Stimulated activated CD4-positive, alpha-beta T cell treated with anti-CD3 and anti-CD28 coated beads, Interleukin-2, amount 100 ng/mL, for 48 hours (primary cell): ENCODE measurements around the gene ERVH48-1.
A peak's percentile ranks its signal among the peaks of the same experiment; 100 is the strongest.
"Not testable (repeated sequence)": the region's sequence is repeated elsewhere in the genome, so short reads cannot be mapped to it uniquely, and the experiment has no call there.

ENCODE experiments used
- DNase-seq, 2 donors: peaks; one replicate each; pipeline ENCODE4 v3.0.0-alpha.2; 2020

Gene ERVH48-1

DNA sequence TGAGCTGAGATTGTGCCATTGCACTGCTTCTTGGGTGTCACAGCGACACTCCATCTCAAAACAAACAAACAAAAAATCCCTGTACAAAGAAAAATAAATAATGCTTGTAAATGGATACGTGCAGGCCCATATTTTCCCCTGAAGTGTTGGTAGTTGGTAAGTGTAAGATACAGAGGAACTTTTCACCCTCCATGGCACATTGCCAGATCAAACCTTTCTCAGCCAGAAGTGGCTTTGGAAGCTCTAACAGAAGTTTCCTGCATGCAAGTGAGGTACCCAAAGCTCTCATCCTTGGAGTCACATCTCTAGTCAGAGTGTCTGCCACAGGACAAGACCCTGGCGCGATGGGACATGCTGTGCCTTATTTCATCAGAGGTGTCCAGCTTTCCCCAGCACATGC, 25.0 kb downstream of the ERVH48-1 start:
- DNase-seq: no peak

DNA sequence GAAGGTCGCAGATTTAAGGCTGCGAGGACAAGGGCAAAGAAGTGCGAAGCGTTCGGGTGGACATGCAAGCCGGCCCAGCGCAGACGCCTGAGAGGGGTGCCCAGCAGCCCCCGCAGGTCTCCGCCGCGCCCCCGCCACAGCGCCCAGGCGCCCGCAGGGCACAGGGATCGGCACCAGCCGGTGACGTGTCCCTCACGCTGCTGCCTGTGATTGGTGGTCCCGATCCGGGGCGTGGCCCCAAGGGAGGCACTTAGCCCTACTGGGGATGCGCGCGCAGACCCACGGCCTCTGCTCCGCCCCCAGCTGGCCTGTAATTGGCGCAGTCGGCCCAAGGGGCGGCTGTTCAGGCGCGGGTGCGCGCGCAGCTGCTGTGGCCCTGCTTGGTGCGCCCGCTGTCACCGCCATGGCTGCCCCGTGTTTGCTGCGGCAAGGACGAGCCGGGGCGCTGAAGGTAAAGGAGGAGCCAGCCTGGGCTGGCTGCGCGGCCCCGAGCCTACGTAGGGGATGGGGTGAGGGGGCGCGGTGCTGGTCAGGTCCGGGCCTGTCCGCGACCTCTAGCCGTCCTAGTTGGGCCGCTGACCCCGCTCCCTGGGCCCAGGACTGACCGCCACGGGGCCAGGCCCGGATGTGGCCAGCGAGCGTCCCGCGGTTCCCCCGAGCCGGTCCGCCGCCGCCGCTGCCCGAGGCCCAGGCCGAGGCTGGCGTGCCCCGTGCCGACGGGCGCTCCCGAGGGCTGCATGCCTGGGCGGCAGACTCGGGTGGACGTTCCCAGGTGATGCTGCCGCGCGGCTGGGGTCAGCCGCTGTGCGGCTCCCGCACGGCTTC, 32.3 kb downstream of the ERVH48-1 start, which contains the start of gene NDUFV3:
Gene NDUFV3, plus strand, starts transcription at position 379 of the 825 bp plus-strand sequence. Its CDS starts 25 bp downstream, at position 404.
- DNase-seq: peak; percentile 100

DNA sequence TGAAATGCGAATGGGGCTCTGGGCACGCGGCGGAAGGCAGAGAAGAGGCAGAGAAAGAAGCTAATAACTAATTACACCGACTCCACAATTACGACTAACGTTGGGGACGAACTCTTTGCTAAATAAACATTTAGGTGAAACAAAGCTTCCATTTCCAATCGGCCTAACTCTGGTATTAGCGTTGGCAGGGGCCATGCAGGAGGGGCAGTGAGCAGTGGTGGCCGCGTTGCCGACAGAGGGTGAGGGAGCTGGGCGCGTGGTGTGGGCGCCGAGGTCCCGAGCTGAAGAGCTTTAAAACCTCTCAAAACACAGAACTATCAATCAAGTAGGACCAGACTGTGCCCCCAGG, 32.9 kb downstream of the ERVH48-1 start:
- peak in 1 of 2 donors; percentile 3 for DNase-seq

DNA sequence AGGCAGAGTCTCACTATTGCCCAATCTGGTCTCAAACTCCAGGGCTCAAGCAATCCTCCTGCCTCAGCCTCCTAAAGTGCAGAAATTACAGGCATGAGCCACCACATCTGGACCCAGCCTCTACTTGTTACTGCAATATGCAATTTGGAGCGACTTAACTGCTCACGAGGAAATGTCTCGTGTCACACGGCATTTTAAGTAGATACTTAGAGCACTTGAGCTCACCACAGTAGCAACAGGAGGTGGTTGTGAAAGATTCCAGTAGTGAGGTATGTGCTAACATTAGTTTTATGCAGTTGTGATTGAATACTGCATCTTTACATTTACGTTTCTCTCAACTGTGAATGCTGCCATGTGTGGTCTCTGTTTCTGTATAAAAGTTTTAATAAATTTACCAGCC, 38.1 kb downstream of the ERVH48-1 start:
- no peak for DNase-seq

DNA sequence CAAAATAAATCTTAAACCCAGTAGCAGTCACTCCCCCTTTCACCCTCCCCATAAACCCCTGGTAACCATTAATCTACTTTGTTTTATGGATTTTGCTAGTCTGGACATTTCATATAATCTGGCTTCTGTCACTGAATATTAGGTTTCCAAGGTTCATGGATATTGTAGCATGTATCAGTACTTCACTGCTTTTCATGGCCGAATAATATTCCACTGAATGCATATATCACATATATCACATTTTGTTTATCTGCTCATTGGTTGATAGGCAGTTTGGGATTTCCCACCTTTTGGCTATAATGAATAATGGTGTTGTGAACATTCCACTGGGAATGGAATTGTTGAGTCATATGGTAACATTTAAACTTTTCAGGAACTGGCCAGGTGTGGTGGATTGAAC, 41.5 kb downstream of the ERVH48-1 start:
- no peak for DNase-seq

DNA sequence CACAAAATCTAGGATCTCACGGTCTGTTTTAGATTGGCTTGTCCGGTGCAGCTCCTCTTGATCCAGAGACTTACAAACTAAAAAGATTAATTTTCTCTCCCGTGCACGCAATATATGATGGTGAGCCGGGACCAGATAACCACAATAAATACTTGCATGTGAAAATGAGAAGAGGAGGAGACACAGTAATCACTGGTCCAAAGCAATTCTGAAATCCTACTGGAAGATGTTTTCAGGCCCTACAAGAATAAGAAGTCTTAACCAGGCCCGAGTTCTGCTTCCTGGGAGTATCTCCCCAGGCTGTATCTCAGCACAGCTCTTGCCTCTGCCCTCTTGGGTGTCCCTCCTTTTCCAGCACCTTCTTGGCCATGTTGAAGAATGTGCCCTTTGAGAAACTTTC, 45.1 kb downstream of the ERVH48-1 start:
- no peak for DNase-seq

DNA sequence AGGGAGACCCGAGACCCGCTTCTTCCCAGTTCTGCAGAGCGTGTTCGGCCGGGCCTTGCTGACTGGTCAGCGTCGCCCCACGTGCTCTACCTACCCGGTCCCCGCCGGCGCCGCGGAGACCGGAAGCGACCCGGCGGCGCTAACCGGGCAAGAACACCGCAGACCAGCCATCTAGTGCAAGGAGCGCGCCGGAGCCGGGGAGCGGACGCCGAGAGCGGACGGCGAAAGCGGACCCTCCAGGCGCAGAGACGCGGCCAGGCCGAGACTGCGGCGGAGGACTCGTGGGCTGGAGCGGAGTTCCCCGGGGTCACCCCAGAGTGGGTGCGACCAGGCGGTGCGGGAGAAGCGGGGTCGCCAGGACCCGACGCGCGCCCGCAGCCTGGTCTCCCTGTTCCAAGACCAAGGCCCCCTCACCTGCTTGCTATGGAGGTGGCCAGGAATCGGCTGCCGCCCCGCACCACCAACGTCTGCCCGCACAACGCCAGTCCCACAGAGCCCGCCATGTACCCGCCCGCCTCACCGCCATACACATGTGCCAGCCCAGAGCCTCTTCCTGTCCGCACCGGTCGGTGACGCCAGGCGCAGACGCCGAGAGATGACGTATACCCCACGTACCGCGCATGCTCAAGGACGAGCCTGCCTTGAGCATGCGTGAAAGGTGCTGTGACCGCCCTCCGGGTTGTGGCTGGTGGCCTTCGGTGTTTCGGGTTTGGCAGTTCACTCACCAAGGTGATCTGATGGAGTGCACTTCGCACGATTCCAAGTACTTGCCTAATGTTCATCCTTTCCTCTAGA, 46.2 kb downstream of the ERVH48-1 start, which contains the start of gene WDR4:
Gene WDR4, minus strand, starts transcription at position 547 of the 795 bp plus-strand sequence. Its CDS starts 44 bp downstream, at position 503.
- DNase-seq: peak; percentile 97 to 99

DNA sequence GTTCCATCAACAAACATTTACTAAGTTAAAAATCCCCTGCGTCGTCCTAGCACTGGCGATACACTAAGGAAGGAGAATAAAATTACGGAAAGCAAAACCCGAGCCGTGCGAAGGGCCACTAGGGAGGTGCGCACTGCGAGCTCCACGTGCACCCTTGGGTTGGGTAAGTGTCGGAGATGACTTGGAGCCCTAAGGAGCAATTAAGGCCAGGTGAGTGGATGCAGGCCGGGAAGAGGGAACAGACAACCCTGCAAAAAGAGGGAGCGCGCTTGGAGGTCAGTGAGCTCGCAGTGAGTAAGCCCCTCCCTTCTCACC, 46.8 kb downstream of the ERVH48-1 start:
- DNase-seq: no peak

DNA sequence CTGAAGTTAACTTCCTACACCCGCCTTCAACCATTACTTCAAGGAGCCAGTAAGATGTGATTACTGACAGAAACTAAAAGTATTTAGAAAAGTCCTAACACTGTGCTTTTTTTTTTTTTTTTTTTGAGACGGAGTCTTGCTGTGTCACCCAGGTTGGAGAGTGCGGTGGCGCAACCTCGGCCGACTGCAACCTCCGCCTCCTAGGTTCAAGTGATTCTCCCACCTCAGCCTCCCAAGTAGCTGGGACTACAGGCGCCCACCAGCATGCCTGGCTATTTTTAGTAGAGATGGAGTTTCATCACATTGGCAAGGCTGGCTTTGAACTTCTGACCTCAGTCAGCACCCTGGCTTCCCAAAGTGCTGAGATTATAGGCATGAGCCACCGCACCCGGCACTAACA, 49.6 kb downstream of the ERVH48-1 start:
- not testable (repeated sequence) for DNase-seq

DNA sequence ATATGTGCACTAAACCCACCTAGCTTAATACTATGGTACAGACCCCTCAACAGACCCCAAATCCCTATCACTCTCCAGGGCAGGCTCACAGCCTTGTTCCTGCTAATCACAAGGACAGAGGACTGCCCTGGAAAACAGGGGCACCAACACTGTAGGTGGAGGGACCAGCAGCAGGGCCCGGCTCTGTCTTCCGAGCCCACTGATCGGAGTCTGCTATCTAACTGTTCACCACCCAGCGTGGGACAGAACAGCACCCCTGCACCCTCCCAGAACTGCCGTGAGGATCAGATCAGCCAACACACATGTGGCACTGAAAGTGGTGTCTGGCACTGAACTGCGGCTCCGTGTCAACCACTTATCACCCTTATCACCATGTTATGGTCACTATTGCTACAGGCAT, 52.3 kb downstream of the ERVH48-1 start:
- DNase-seq: no peak

DNA sequence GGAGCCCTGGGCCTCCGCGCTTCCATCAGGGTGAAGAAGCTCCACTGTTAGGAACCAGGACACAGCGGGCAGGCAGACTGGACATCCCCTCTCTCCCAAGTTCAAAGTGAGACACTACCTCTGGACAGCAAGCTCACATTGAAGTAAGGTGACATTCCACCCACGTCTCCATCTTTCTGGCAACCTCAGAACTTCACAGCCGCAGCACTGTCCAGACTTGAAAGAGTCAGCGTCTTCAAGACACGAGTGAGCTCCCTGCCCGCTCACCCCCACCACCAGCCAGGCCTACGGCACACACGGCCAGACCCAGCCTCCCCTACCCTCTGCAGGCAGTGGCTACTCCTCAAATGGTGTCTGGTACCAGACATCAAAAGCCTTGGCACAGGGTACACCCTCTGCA, 57.2 kb downstream of the ERVH48-1 start:
- DNase-seq: no peak
